ENCODE results near the gene STK32A. TPM values are rescaled to one million over a fixed set of nuclear protein-coding genes. Genes with fewer than 3 reads are reported as not detected.

The STK32A gene
- total and polyA plus RNA-seq, 2 experiments from 2014 or later = 2.4 to 2.8 TPM

GRCh38 chr5:147431586-147431985, 196.8 kb downstream of the STK32A start:
- Histone ChIP-seq H3F3A (replicated peaks; ENCODE audit: low read depth) (peaks cover 9% of the 10 kb centered on the region; the same call in 1 of the 2 replicates), H3K36me3 (ENCODE audit: insufficient read depth) (peaks cover 10% of the 10 kb centered on the region; the same call in 1 of the 2 replicates), H4K20me1 (replicated peaks; ENCODE audit: insufficient read depth) (peaks cover 78% of the 10 kb centered on the region), H2AFZ (no peak overlapping the region), H3K27ac (ENCODE audit: low read depth) (peak overlapping the region; percentile 56), H3K79me2 (replicated peaks; ENCODE audit: insufficient read depth) (peaks cover 100% of the 10 kb centered on the region), H3K4me2 (peak overlapping the region; percentile 61), H3K4me1 (ENCODE audit: insufficient read depth) (peaks cover 63% of the 10 kb centered on the region), H3K4me3 (no peak overlapping the region), H3K27me3 (ENCODE audit: insufficient read depth) (no peaks in the 10 kb centered on the region), H3K9me2 (ENCODE audit: insufficient read depth) (0 out of 2 replicates have a peak, but pooled peaks cover under 1% of the 10 kb centered on the region)
- Mint-ChIP-seq H3K27ac (peak overlapping the region; percentile 33; the same call in 1 of the 2 replicates), H3K4me1 (peaks cover 62% of the 10 kb centered on the region), H3K9me3 (no peaks in the 10 kb centered on the region), H3K4me3 (no peak overlapping the region), H3K27me3 (ENCODE audit: insufficient read depth, low read depth, poor library complexity) (peaks cover 7% of the 10 kb centered on the region), H3K36me3 (ENCODE audit: low read depth) (peaks cover 21% of the 10 kb centered on the region)
- ATAC-seq (peak; percentile 24; the same call in 2 of the 3 replicates), DNase-seq (ENCODE audit: low spot score) (no peak)
- no peak for TF ChIP-seq STAT1 (IDR thresholded peaks at IDR 0.05; ENCODE audit: unreplicated experiment)

DNA sequence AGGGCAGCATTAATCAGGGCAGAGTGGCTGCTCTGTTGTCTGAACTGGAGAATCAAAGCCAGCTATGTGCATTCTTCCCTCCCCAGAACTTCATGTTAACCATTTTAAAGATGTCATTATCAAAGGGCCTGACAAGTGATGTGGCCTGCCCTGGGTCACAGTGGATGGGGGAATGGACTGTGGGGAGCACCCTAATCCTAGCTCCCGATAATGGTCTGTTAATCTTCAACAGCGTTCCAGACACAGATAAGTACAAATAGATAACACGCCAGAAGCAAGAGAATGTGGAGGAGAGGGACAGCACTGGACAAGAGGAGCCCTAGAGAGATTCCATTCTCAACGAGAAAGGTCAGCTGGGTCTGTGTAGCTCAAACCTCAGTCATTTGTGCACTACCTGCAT, 197.5 kb downstream of the STK32A start:
- Histone ChIP-seq H4K20me1 (replicated peaks; ENCODE audit: insufficient read depth) (peaks cover 76% of the 10 kb centered on the region), H3K4me3 (no peak overlapping the region), H3K9me2 (ENCODE audit: insufficient read depth) (no peaks in the 10 kb centered on the region), H3K79me2 (replicated peaks; ENCODE audit: insufficient read depth) (peaks cover 100% of the 10 kb centered on the region), H2AFZ (no peak overlapping the region), H3K27me3 (ENCODE audit: insufficient read depth) (no peaks in the 10 kb centered on the region), H3K4me1 (ENCODE audit: insufficient read depth) (peaks cover 70% of the 10 kb centered on the region), H3K36me3 (ENCODE audit: insufficient read depth) (peaks cover 10% of the 10 kb centered on the region; the same call in 1 of the 2 replicates), H3K4me2 (peak overlapping the region; percentile 61), H3K27ac (ENCODE audit: low read depth) (peak overlapping the region; percentile 56; the same call in 1 of the 2 replicates), H3F3A (replicated peaks; ENCODE audit: low read depth) (0 out of 2 replicates have a peak, but pooled peaks cover 9% of the 10 kb centered on the region)
- Mint-ChIP-seq H3K4me3 (no peak overlapping the region; the same call in 2 of the 3 replicates), H3K9me3 (no peaks in the 10 kb centered on the region), H3K27ac (peak overlapping the region; percentile 3; the same call in 1 of the 2 replicates), H3K4me1 (peaks cover 66% of the 10 kb centered on the region), H3K27me3 (ENCODE audit: insufficient read depth, low read depth, poor library complexity) (peaks cover 7% of the 10 kb centered on the region), H3K36me3 (ENCODE audit: low read depth) (peaks cover 16% of the 10 kb centered on the region)
- TF ChIP-seq ETS1 (IDR thresholded peaks at IDR 0.05) = no peak
- ATAC-seq = no peak
- DNase-seq (ENCODE audit: low spot score) = no peak

DNA sequence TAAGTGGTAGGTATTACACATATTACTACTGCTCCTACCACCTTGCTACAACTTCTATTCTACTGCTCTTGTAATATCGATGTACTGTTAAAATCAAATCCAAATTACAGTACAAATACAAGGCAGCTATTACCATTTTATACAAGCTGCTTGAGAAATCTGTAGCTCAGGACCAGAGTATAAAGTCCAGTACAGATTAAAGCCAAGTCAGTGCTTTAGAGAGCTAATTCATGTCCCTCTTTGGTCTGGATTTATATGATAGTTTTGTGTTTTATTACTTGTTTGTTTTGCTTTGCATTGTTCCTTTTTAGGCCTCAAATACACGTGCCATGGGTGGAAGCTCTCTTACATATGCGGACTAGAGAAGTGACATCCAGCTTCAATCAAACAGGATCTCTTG, 199.2 kb downstream of the STK32A start:
- Histone ChIP-seq H2AFZ (no peak overlapping the region), H3K36me3 (ENCODE audit: insufficient read depth) (peaks cover 10% of the 10 kb centered on the region; the same call in 1 of the 2 replicates), H3K27ac (ENCODE audit: low read depth) (0 out of 2 replicates have a peak overlapping the region, but pooled peaks have one; percentile 9), H3K4me2 (peak overlapping the region; percentile 36), H3K4me3 (no peak overlapping the region), H3K79me2 (replicated peaks; ENCODE audit: insufficient read depth) (peaks cover 100% of the 10 kb centered on the region), H3F3A (replicated peaks; ENCODE audit: low read depth) (0 out of 2 replicates have a peak, but pooled peaks cover 9% of the 10 kb centered on the region), H3K9me2 (ENCODE audit: insufficient read depth) (no peaks in the 10 kb centered on the region), H4K20me1 (replicated peaks; ENCODE audit: insufficient read depth) (peaks cover 77% of the 10 kb centered on the region), H3K4me1 (ENCODE audit: insufficient read depth) (peaks cover 83% of the 10 kb centered on the region), H3K27me3 (ENCODE audit: insufficient read depth) (no peaks in the 10 kb centered on the region)
- no peak overlapping the region for H3K27ac Mint-ChIP-seq
- no peak for ATAC-seq
- TF ChIP-seq EZH2phosphoT487 (IDR thresholded peaks at IDR 0.05; ENCODE audit: unreplicated experiment) = no peak
- TF ChIP-seq REST (IDR thresholded peaks at IDR 0.05; ENCODE audit: unreplicated experiment) = no peak
- no peak for DNase-seq (ENCODE audit: low spot score)
- peaks cover 7% of the 10 kb centered on the region for H3K27me3 Mint-ChIP-seq (ENCODE audit: insufficient read depth, low read depth, poor library complexity)
- peaks cover 78% of the 10 kb centered on the region for H3K4me1 Mint-ChIP-seq
- no peaks in the 10 kb centered on the region for H3K9me3 Mint-ChIP-seq
- peaks cover 12% of the 10 kb centered on the region for H3K36me3 Mint-ChIP-seq (ENCODE audit: low read depth)
- H3K4me3 Mint-ChIP-seq = no peak overlapping the region
